SU-DHL-6 (cell line): ENCODE measurements around the gene JPT1.

Experiments used
- EZH2phosphoT487 ChIP-seq: fragments of 200-600 bp; sonication (generic), shearing (Covaris generic); conservative IDR thresholded peaks from 2 replicates; pipeline ENCODE4 v1.6.1; 2018; ENCODE audit warnings: mild to moderate bottlenecking, antibody characterized with exemption, low read length, moderate library complexity, mixed read lengths
- TF ChIP-seq, protein P1 (sequence below): fragments of 200-600 bp; sonication (generic); IDR thresholded peaks from one replicate; pipeline ENCODE4 v1.5.1; 2017; ENCODE audit warnings: antibody characterized with exemption, mild to moderate bottlenecking, low read length, moderate library complexity; ENCODE audit not compliant: insufficient read depth, poor library complexity, severe bottlenecking

GRCh38 chr17:75124041-75124818, 30.1 kb downstream of the JPT1 start:
- no peak for TF ChIP-seq EZH2phosphoT487
- TF ChIP-seq, protein P1, sequence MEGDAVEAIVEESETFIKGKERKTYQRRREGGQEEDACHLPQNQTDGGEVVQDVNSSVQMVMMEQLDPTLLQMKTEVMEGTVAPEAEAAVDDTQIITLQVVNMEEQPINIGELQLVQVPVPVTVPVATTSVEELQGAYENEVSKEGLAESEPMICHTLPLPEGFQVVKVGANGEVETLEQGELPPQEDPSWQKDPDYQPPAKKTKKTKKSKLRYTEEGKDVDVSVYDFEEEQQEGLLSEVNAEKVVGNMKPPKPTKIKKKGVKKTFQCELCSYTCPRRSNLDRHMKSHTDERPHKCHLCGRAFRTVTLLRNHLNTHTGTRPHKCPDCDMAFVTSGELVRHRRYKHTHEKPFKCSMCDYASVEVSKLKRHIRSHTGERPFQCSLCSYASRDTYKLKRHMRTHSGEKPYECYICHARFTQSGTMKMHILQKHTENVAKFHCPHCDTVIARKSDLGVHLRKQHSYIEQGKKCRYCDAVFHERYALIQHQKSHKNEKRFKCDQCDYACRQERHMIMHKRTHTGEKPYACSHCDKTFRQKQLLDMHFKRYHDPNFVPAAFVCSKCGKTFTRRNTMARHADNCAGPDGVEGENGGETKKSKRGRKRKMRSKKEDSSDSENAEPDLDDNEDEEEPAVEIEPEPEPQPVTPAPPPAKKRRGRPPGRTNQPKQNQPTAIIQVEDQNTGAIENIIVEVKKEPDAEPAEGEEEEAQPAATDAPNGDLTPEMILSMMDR = no peak
